Activated CD8-positive, alpha-beta T cell treated with anti-CD3 and anti-CD28 coated beads for 36 hours (primary cell): ENCODE measurements around the gene KDM4C. TPM values are rescaled to one million over a fixed set of nuclear protein-coding genes. Genes with fewer than 3 reads are reported as not detected.

ENCODE experiments used
- ATAC-seq: fragments of 200-7000 bp; cut with Tn5 transposase; one replicate; pipeline ENCODE4 v1.10.0; 2021; ENCODE audit warnings: mild to moderate bottlenecking, moderate library complexity
- CTCF ChIA-PET: fragments of 350-600 bp; sonication (Branson Sonifier 250); formaldehyde crosslinking; loops from one replicate; lab custom pipeline; 2021; ENCODE audit warnings: antibody characterized with exemption; lab: Charles Lee
- POLR2A ChIA-PET: fragments of 350-600 bp; sonication (Branson Sonifier 250); formaldehyde crosslinking; loops from one replicate; lab custom pipeline; 2021; ENCODE audit warnings: antibody characterized with exemption; lab: Charles Lee
- DNase-seq: peaks from one replicate; pipeline ENCODE4 v3.0.0-alpha.2; 2020
- H3K27ac Mint-ChIP-seq: one replicate; pipeline ENCODE4 v1.8.0; 2021; ENCODE audit warnings: mild to moderate bottlenecking, mixed read lengths
- H3K27me3 Mint-ChIP-seq: one replicate; pipeline ENCODE4 v1.8.0; 2021; ENCODE audit warnings: mixed read lengths
- H3K36me3 Mint-ChIP-seq: one replicate; pipeline ENCODE4 v1.8.0; 2021; ENCODE audit warnings: low read depth, mixed read lengths
- H3K4me1 Mint-ChIP-seq: one replicate; pipeline ENCODE4 v1.8.0; 2021; ENCODE audit warnings: low read depth, mixed read lengths
- H3K4me3 Mint-ChIP-seq: one replicate; pipeline ENCODE4 v1.8.0; 2021; ENCODE audit warnings: mild to moderate bottlenecking, moderate library complexity, mixed read lengths
- H3K9me3 Mint-ChIP-seq: one replicate; pipeline ENCODE4 v1.8.0; 2021; ENCODE audit warnings: mixed read lengths
- CTCF ChIP-seq: fragments of 200-600 bp; IDR thresholded peaks from one replicate; pipeline ENCODE4 v1.8.0; 2022; ENCODE audit warnings: antibody characterized with exemption, mild to moderate bottlenecking
- intact Hi-C: fragments of 100-400 bp; cut with micrococcal nuclease; formaldehyde crosslinking; loops from one replicate; pipeline ENCODE4 v1.10.0; 2022
- total RNA-seq, 2 experiments: library from RNA; stranded (reverse); gene quantifications; one replicate each; pipeline ENCODE4 v1.2.3, GENCODE V29; 2021

The KDM4C gene
- total RNA-seq, 2 experiments from 2014 or later, result 31.1 to 32.9 TPM

- no peak for TF ChIP-seq CTCF
- intact Hi-C loops, result no loop called here
- H3K9me3 Mint-ChIP-seq, result no peaks in the 10 kb centered on the region
- no peak overlapping the region for H3K27ac Mint-ChIP-seq
- H3K27me3 Mint-ChIP-seq, result peaks cover 2% of the 10 kb centered on the region
- ChIA-PET CTCF (interaction anchor here (0.6 kb wide), 1 partner anchor 365 kb away, joined by 3 read pairs; no protein-coding TSS in a partner anchor), POLR2A (no interaction called here)
- no peak overlapping the region for H3K4me3 Mint-ChIP-seq
- ATAC-seq (no peak), DNase-seq (no peak)
- no peaks in the 10 kb centered on the region for H3K4me1 Mint-ChIP-seq
- no peaks in the 10 kb centered on the region for H3K36me3 Mint-ChIP-seq
These were observed 448.5 kb downstream of the KDM4C start for GRCh38 chr9:7206221-7206758.

GRCh38 chr9:7209016-7209715 is 451.4 kb downstream of the KDM4C start:
- no peaks in the 10 kb centered on the region for H3K9me3 Mint-ChIP-seq
- peaks cover 2% of the 10 kb centered on the region for H3K27me3 Mint-ChIP-seq
- CTCF ChIA-PET, result no interaction called here
- H3K4me3 Mint-ChIP-seq, result no peak overlapping the region
- peaks cover 3% of the 10 kb centered on the region for H3K4me1 Mint-ChIP-seq
- POLR2A ChIA-PET, result no interaction called here
- no peaks in the 10 kb centered on the region for H3K36me3 Mint-ChIP-seq
- TF ChIP-seq CTCF, result no peak
- intact Hi-C loops, result no loop called here
- no peak for ATAC-seq
- no peak overlapping the region for H3K27ac Mint-ChIP-seq
- no peak for DNase-seq

GRCh38 chr9:7209990-7210389 is 452.2 kb downstream of the KDM4C start:
- TF ChIP-seq CTCF, result no peak
- ChIA-PET CTCF (no interaction called here), POLR2A (no interaction called here)
- no peaks in the 10 kb centered on the region for H3K36me3 Mint-ChIP-seq
- no peaks in the 10 kb centered on the region for H3K9me3 Mint-ChIP-seq
- H3K27me3 Mint-ChIP-seq, result peaks cover 2% of the 10 kb centered on the region
- no peak overlapping the region for H3K27ac Mint-ChIP-seq
- H3K4me3 Mint-ChIP-seq, result no peak overlapping the region
- intact Hi-C loops, result no loop called here
- no peak for DNase-seq
- no peak for ATAC-seq
- peaks cover 3% of the 10 kb centered on the region for H3K4me1 Mint-ChIP-seq

GRCh38 chr9:7210854-7211637 is 453.3 kb downstream of the KDM4C start:
- intact Hi-C loops, result no loop called here
- Mint-ChIP-seq H3K36me3 (no peaks in the 10 kb centered on the region), H3K4me3 (no peak overlapping the region), H3K27ac (no peak overlapping the region), H3K9me3 (peaks cover under 1% of the 10 kb centered on the region), H3K27me3 (peaks cover 2% of the 10 kb centered on the region), H3K4me1 (peaks cover 5% of the 10 kb centered on the region)
- no peak for TF ChIP-seq CTCF
- ChIA-PET CTCF (no interaction called here), POLR2A (no interaction called here)
- ATAC-seq, result no peak
- no peak for DNase-seq

GRCh38 chr9:7211657-7212056 is 453.9 kb downstream of the KDM4C start:
- Mint-ChIP-seq H3K36me3 (no peaks in the 10 kb centered on the region), H3K27ac (no peak overlapping the region), H3K4me3 (no peak overlapping the region), H3K4me1 (peaks cover 10% of the 10 kb centered on the region), H3K9me3 (peaks cover 3% of the 10 kb centered on the region), H3K27me3 (peaks cover under 1% of the 10 kb centered on the region)
- TF ChIP-seq CTCF, result no peak
- ChIA-PET POLR2A (no interaction called here), CTCF (no interaction called here)
- intact Hi-C loops, result no loop called here
- ATAC-seq (no peak), DNase-seq (no peak)
